ENCODE measurements around the gene CRB2.

DNA sequence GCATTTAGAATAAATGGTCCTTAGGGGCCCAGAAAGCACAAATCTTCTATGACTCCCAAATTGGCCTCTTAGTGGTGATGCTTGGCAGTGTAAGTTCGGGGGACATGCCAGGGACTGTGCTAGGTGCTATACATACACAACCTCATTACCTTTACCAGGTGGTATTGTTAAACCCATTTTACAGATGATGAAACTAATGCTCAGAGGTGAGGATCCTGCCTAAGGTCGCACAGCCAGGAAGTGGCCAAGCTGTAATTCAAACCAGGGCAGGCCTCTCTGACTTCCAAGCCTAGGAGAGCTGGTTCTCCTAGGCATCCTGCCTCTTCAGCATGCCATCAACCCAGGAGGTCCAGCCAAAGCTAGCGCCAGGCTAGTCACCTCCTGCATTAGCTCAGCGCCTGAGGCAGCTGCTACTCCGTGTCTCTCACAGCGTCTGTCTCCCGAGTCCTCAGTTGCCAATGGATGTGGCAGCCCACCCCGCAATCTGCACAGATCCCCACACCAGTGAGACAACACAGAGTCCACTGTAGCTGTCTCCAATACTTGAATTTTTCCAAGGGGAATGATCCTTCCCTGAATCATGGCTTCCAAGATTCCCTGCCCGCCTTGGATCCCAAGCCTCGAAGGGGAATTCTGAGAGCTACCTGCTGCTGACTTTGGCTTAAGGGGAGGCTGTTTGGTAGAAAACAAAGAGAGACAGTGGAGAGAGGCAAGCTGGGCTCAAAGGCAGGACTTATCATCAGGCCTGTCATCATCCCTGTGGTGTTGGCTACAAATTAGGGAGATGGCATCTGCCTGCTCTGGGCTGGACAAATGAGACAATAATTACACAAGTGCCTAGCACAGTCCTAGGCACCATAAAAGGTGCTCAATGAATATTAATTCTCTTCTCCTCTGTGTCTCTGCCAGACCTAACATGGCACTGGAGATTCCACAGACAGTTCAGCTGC lies 52.6 kb downstream of the CRB2 start:
- TF ChIP-seq POLR2A (IDR thresholded peaks at IDR 0.05): no peak
- TF ChIP-seq, protein P1, sequence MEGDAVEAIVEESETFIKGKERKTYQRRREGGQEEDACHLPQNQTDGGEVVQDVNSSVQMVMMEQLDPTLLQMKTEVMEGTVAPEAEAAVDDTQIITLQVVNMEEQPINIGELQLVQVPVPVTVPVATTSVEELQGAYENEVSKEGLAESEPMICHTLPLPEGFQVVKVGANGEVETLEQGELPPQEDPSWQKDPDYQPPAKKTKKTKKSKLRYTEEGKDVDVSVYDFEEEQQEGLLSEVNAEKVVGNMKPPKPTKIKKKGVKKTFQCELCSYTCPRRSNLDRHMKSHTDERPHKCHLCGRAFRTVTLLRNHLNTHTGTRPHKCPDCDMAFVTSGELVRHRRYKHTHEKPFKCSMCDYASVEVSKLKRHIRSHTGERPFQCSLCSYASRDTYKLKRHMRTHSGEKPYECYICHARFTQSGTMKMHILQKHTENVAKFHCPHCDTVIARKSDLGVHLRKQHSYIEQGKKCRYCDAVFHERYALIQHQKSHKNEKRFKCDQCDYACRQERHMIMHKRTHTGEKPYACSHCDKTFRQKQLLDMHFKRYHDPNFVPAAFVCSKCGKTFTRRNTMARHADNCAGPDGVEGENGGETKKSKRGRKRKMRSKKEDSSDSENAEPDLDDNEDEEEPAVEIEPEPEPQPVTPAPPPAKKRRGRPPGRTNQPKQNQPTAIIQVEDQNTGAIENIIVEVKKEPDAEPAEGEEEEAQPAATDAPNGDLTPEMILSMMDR (IDR thresholded peaks at IDR 0.05): no peak
